Karpas-422 (cell line): ENCODE results near the gene PTBP2. TPM values are rescaled to one million over a fixed set of nuclear protein-coding genes. Genes with fewer than 3 reads are reported as not detected.
"Not testable (repeated sequence)": the region's sequence is repeated elsewhere in the genome, so short reads cannot be mapped to it uniquely, and the experiment has no call there.

Experiments
- DNase-seq: peaks from one replicate; pipeline ENCODE4 v3.0.0-alpha.2; 2015
- H2AFZ ChIP-seq: fragments of 200-600 bp; sonication (generic); 2 replicates; pipeline ENCODE4 v1.6.1; 2014; ENCODE audit warnings: antibody characterized with exemption, low read length, mixed read lengths
- H3K27ac ChIP-seq: fragments of 200-600 bp; sonication (generic); 2 replicates; pipeline ENCODE4 v1.5.1; 2014; ENCODE audit warnings: mild to moderate bottlenecking, low read length, moderate library complexity
- H3K27me3 ChIP-seq: fragments of 200-600 bp; sonication (generic); 2 replicates; pipeline ENCODE4 v1.6.1; 2014; ENCODE audit warnings: low read length, mixed read lengths
- H3K36me3 ChIP-seq: fragments of 200-600 bp; sonication (generic); 2 replicates; pipeline ENCODE4 v1.6.1; 2014; ENCODE audit warnings: low read length, mixed read lengths; ENCODE audit not compliant: insufficient read depth
- H3K4me1 ChIP-seq: fragments of 200-600 bp; sonication (generic); 2 replicates; pipeline ENCODE4 v1.6.1; 2014; ENCODE audit warnings: mild to moderate bottlenecking, low read length, mixed read lengths
- H3K4me2 ChIP-seq: fragments of 200-600 bp; sonication (generic); 2 replicates; pipeline ENCODE4 v1.6.1; 2014; ENCODE audit warnings: low read length, low read depth, mild to moderate bottlenecking; ENCODE audit not compliant: poor library complexity, severe bottlenecking
- H3K4me3 ChIP-seq: fragments of 200-600 bp; sonication (generic); 2 replicates; pipeline ENCODE4 v1.5.1; 2014; ENCODE audit warnings: mild to moderate bottlenecking, antibody characterized with exemption, low read length, mixed read lengths
- H3K79me2 ChIP-seq: fragments of 200-600 bp; sonication (generic); 2 replicates; pipeline ENCODE4 v1.6.1; 2014; ENCODE audit warnings: mild to moderate bottlenecking, low read length, mixed read lengths
- H3K9ac ChIP-seq: fragments of 200-600 bp; sonication (generic); 2 replicates; pipeline ENCODE4 v1.6.0; 2014; ENCODE audit warnings: low read length
- H3K9me2 ChIP-seq: fragments of 200-600 bp; sonication (generic), shearing (Covaris generic); replicated peaks from 2 replicates; pipeline ENCODE4 v1.6.0; 2014; ENCODE audit warnings: mild to moderate bottlenecking, low read length, moderate library complexity; ENCODE audit not compliant: insufficient read depth
- H3K9me3 ChIP-seq: fragments of 300-700, 200-600 bp; sonication (generic); 2 replicates; pipeline ENCODE4 v1.6.1; 2014; ENCODE audit warnings: low read length, mixed read lengths
- H4K20me1 ChIP-seq: fragments of 200-600 bp; sonication (generic); 2 replicates; pipeline ENCODE4 v1.6.1; 2014; ENCODE audit warnings: mild to moderate bottlenecking, antibody characterized with exemption, low read length, low read depth; ENCODE audit not compliant: insufficient read depth
- total RNA-seq: library from RNA; depleted of rRNA; stranded (reverse); fragments of >200 nt; shearing (Covaris generic); gene quantifications from 2 replicates; pipeline ENCODE4 v1.2.3, GENCODE V29; 2014; ENCODE audit warnings: low replicate concordance

PTBP2 gene
- total RNA-seq, 1 experiment from 2014 or later: 54.0 TPM

GRCh38 chr1:96746440-96747420 lies 25.1 kb downstream of the PTBP2 start:
- no peak overlapping the region for H3K27ac ChIP-seq

GRCh38 chr1:96747565-96747964 lies 26.0 kb downstream of the PTBP2 start:
- no peak for DNase-seq
- H3K27ac ChIP-seq: no peak overlapping the region
- H4K20me1 ChIP-seq: peaks cover 7% of the 10 kb centered on the region; the same call in 1 of the 2 replicates
- H3K9ac ChIP-seq: no peak overlapping the region
- H3K36me3 ChIP-seq: peaks cover 58% of the 10 kb centered on the region
- H3K79me2 ChIP-seq: peaks cover 99% of the 10 kb centered on the region
- H3K9me2 ChIP-seq: no peaks in the 10 kb centered on the region
- no peaks in the 10 kb centered on the region for H3K9me3 ChIP-seq
- no peaks in the 10 kb centered on the region for H3K27me3 ChIP-seq
- H3K4me2 ChIP-seq: no peak overlapping the region
- no peaks in the 10 kb centered on the region for H3K4me1 ChIP-seq
- no peak overlapping the region for H3K4me3 ChIP-seq
- H2AFZ ChIP-seq: no peak overlapping the region

More at GRCh38 chr1:96746440-96747420, 25.1 kb downstream of the PTBP2 start:
- peaks cover 7% of the 10 kb centered on the region; the same call in 1 of the 2 replicates for H4K20me1 ChIP-seq
- H3K4me3 ChIP-seq: no peak overlapping the region
- peaks cover 99% of the 10 kb centered on the region for H3K79me2 ChIP-seq
- H2AFZ ChIP-seq: no peak overlapping the region
- H3K9ac ChIP-seq: no peak overlapping the region
- H3K27me3 ChIP-seq: no peaks in the 10 kb centered on the region
- no peaks in the 10 kb centered on the region for H3K9me3 ChIP-seq
- peaks cover 56% of the 10 kb centered on the region for H3K36me3 ChIP-seq
- no peaks in the 10 kb centered on the region for H3K4me1 ChIP-seq
- no peak overlapping the region for H3K4me2 ChIP-seq
- DNase-seq: no peak
- H3K9me2 ChIP-seq: no peaks in the 10 kb centered on the region

- Histone ChIP-seq H3K4me1 (no peaks in the 10 kb centered on the region), H3K4me3 (no peak overlapping the region), H3K9me2 (no peaks in the 10 kb centered on the region), H3K27ac (no peak overlapping the region), H3K79me2 (peaks cover 99% of the 10 kb centered on the region), H2AFZ (no peak overlapping the region), H3K27me3 (no peaks in the 10 kb centered on the region), H4K20me1 (peaks cover 7% of the 10 kb centered on the region; the same call in 1 of the 2 replicates), H3K36me3 (peaks cover 59% of the 10 kb centered on the region), H3K9ac (no peak overlapping the region), H3K9me3 (no peaks in the 10 kb centered on the region), H3K4me2 (no peak overlapping the region)
- no peak for DNase-seq
These were observed 26.5 kb downstream of the PTBP2 start for GRCh38 chr1:96748078-96748477.

- no peak overlapping the region for H3K9ac ChIP-seq
- H3K4me1 ChIP-seq: no peaks in the 10 kb centered on the region
- H3K4me2 ChIP-seq: no peak overlapping the region
- H3K9me3 ChIP-seq: no peaks in the 10 kb centered on the region
- no peak overlapping the region for H3K4me3 ChIP-seq
- H2AFZ ChIP-seq: no peak overlapping the region
- no peaks in the 10 kb centered on the region for H3K27me3 ChIP-seq
- H3K9me2 ChIP-seq: no peaks in the 10 kb centered on the region
- H4K20me1 ChIP-seq: peaks cover 7% of the 10 kb centered on the region; the same call in 1 of the 2 replicates
- peaks cover 71% of the 10 kb centered on the region for H3K36me3 ChIP-seq
- no peak overlapping the region for H3K27ac ChIP-seq
- DNase-seq: no peak
- peaks cover 99% of the 10 kb centered on the region for H3K79me2 ChIP-seq
These were observed 28.0 kb downstream of the PTBP2 start for GRCh38 chr1:96749618-96750017.

- H3K4me1 ChIP-seq: no peaks in the 10 kb centered on the region
- H3K9me2 ChIP-seq: no peaks in the 10 kb centered on the region
- DNase-seq: no peak
- H4K20me1 ChIP-seq: 0 out of 2 replicates have a peak, but pooled peaks cover 4% of the 10 kb centered on the region
- H3K27me3 ChIP-seq: no peaks in the 10 kb centered on the region
- H3K9me3 ChIP-seq: no peaks in the 10 kb centered on the region
- H3K4me3 ChIP-seq: no peak overlapping the region
- no peak overlapping the region for H3K9ac ChIP-seq
- peaks cover 98% of the 10 kb centered on the region for H3K79me2 ChIP-seq
- H3K36me3 ChIP-seq: peaks cover 87% of the 10 kb centered on the region
- H2AFZ ChIP-seq: no peak overlapping the region
- no peak overlapping the region for H3K27ac ChIP-seq
- no peak overlapping the region for H3K4me2 ChIP-seq
These were observed 30.8 kb downstream of the PTBP2 start for GRCh38 chr1:96752394-96752793.

GRCh38 chr1:96756789-96757188 lies 35.2 kb downstream of the PTBP2 start:
- Histone ChIP-seq H3K9me2 (no peaks in the 10 kb centered on the region), H3K4me1 (no peaks in the 10 kb centered on the region), H3K27ac (no peak overlapping the region), H4K20me1 (no peaks in the 10 kb centered on the region), H3K27me3 (no peaks in the 10 kb centered on the region), H3K36me3 (peaks cover 80% of the 10 kb centered on the region), H3K9ac (no peak overlapping the region), H3K79me2 (peaks cover 93% of the 10 kb centered on the region), H3K4me3 (no peak overlapping the region), H2AFZ (no peak overlapping the region), H3K9me3 (peaks cover 3% of the 10 kb centered on the region; the same call in 1 of the 2 replicates), H3K4me2 (no peak overlapping the region)
- no peak for DNase-seq

GRCh38 chr1:96762586-96762985 lies 41.0 kb downstream of the PTBP2 start:
- peaks cover 29% of the 10 kb centered on the region for H3K36me3 ChIP-seq
- H3K9ac ChIP-seq, H2AFZ ChIP-seq, H3K4me3 ChIP-seq, H3K27ac ChIP-seq, H4K20me1 ChIP-seq, H3K9me3 ChIP-seq, H3K27me3 ChIP-seq, DNase-seq, H3K4me1 ChIP-seq, H3K4me2 ChIP-seq, H3K9me2 ChIP-seq: not testable (repeated sequence)
- H3K79me2 ChIP-seq: peaks cover 78% of the 10 kb centered on the region

GRCh38 chr1:96763514-96763913 lies 41.9 kb downstream of the PTBP2 start:
- no peak overlapping the region for H3K4me3 ChIP-seq
- no peaks in the 10 kb centered on the region for H3K9me2 ChIP-seq
- peaks cover 78% of the 10 kb centered on the region for H3K79me2 ChIP-seq
- no peaks in the 10 kb centered on the region for H4K20me1 ChIP-seq
- H3K36me3 ChIP-seq: peaks cover 22% of the 10 kb centered on the region
- peaks cover 3% of the 10 kb centered on the region; the same call in 1 of the 2 replicates for H3K9me3 ChIP-seq
- H3K4me1 ChIP-seq: no peaks in the 10 kb centered on the region
- no peak for DNase-seq
- no peak overlapping the region for H2AFZ ChIP-seq
- no peak overlapping the region for H3K4me2 ChIP-seq
- H3K27ac ChIP-seq: no peak overlapping the region
- H3K9ac ChIP-seq: no peak overlapping the region
- H3K27me3 ChIP-seq: no peaks in the 10 kb centered on the region
